Effector memory CD8-positive, alpha-beta T cell (primary cell): ENCODE data around the gene DUSP19.
"Not testable (repeated sequence)": the region's sequence is repeated elsewhere in the genome, so short reads cannot be mapped to it uniquely, and the experiment has no call there.

Experiments
- ATAC-seq: fragments of 150-1000 bp; cut with Tn5 transposase; replicated peaks from 2 replicates; pipeline ENCODE4 v1.10.0; 2021; ENCODE audit warnings: mild to moderate bottlenecking, moderate library complexity
- DNase-seq, 3 experiments: peaks; one replicate each; pipeline ENCODE4 v3.0.0; 2021
- H3K27ac Mint-ChIP-seq, 2 donors: one replicate each; pipeline ENCODE4 v1.8.0; 2022; ENCODE audit warnings: mild to moderate bottlenecking in 2 of 2, mixed read lengths in 2 of 2, moderate library complexity in 2 of 2
- H3K27me3 Mint-ChIP-seq, 2 donors: one replicate each; pipeline ENCODE4 v1.8.0; 2022; ENCODE audit warnings: mixed read lengths in 2 of 2
- H3K36me3 Mint-ChIP-seq: one replicate; pipeline ENCODE4 v1.8.0; 2022; ENCODE audit warnings: mild to moderate bottlenecking, moderate library complexity, mixed read lengths; ENCODE audit not compliant: insufficient read depth
- H3K4me1 Mint-ChIP-seq, 2 donors: one replicate each; pipeline ENCODE4 v1.8.0; 2022; ENCODE audit warnings: low read depth in 2 of 2, mixed read lengths in 2 of 2
- H3K4me3 Mint-ChIP-seq, 2 donors: one replicate each; pipeline ENCODE4 v1.8.0; 2022; ENCODE audit warnings: mild to moderate bottlenecking in 2 of 2, mixed read lengths in 2 of 2, moderate library complexity in 2 of 2
- H3K9me3 Mint-ChIP-seq, 2 donors: one replicate each; pipeline ENCODE4 v1.8.0; 2022; ENCODE audit warnings: mixed read lengths in 2 of 2

DUSP19 gene

GRCh38 chr2:183043580-183043979, 35.0 kb upstream of the DUSP19 start:
- not testable (repeated sequence) for H3K4me3 Mint-ChIP-seq, DNase-seq, ATAC-seq, H3K9me3 Mint-ChIP-seq, H3K27ac Mint-ChIP-seq
- Mint-ChIP-seq H3K36me3 (peaks cover 11% of the 10 kb centered on the region), H3K4me1 (peaks cover 5 to 13% of the 10 kb centered on the region in 2 donors), H3K27me3 (peaks cover 17 to 25% of the 10 kb centered on the region in 2 donors)

- not testable (repeated sequence) for ATAC-seq, H3K4me1 Mint-ChIP-seq, H3K27ac Mint-ChIP-seq, H3K4me3 Mint-ChIP-seq, H3K9me3 Mint-ChIP-seq, DNase-seq, H3K36me3 Mint-ChIP-seq
- peaks cover 11 to 22% of the 10 kb centered on the region in 2 donors for H3K27me3 Mint-ChIP-seq
Observed at GRCh38 chr2:183047486-183048125, 30.9 kb upstream of the DUSP19 start.

DNA sequence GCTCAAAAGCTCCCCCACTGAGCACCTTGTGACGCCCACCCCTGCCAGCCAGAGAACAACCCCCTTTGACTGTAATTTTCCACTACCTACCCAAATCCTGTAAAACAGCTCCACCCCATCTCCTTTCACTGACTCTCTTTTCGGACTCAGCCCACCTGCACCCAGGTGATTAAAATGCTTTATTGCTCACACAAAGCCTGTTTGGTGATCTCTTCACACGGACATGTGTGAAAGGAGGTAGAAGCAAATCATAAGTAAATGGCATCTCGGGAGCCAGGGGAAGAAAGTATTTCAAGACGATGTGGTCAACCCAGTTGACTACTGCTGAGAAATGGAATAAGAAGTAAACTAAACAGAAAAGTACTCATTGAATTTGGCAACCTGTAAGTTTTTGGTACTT, 29.1 kb upstream of the DUSP19 start:
- DNase-seq (no peak), ATAC-seq (no peak)
- peaks cover 19 to 26% of the 10 kb centered on the region in 2 donors for H3K27me3 Mint-ChIP-seq
- H3K9me3 Mint-ChIP-seq: peaks cover 0 to 2% of the 10 kb centered on the region in 2 donors
- no peaks in the 10 kb centered on the region for H3K36me3 Mint-ChIP-seq
- H3K27ac Mint-ChIP-seq: no peak overlapping the region
- H3K4me3 Mint-ChIP-seq: no peak overlapping the region
- H3K4me1 Mint-ChIP-seq: peaks cover 0 to 4% of the 10 kb centered on the region in 2 donors

DNA sequence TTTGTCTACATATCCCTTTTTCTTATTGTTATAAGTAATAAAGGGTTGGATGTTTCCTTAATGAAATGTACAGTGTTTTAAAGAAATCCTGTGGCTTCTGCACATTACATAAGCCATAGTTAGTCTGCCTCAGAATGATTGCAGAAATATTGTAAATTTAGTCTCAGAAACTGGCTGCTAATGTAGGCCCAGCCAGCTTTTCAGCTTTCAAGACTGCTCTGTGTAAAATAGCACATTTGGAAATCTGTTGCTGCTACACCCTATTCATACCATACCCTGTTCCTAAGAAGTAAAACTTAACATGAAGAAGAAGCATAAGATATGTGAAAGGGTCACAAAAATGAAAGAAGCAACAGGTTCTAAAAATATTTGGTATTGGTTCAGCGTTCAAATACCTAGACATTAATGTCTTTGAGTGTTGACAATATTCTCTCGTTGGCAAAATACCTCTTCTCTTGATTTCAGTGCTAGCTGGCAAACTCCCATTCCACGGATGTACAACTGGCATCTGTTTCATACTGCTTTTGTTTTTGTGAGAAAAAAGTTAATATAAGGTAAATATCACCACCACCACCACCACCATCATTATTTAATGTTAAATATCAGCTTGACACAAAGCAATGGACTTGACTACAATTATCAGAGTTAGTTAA, 21.1 kb upstream of the DUSP19 start:
- H3K27ac Mint-ChIP-seq: no peak overlapping the region
- peaks cover 34 to 45% of the 10 kb centered on the region in 2 donors for H3K27me3 Mint-ChIP-seq
- H3K9me3 Mint-ChIP-seq: no peaks in the 10 kb centered on the region
- H3K4me1 Mint-ChIP-seq: no peaks in the 10 kb centered on the region
- no peaks in the 10 kb centered on the region for H3K36me3 Mint-ChIP-seq
- ATAC-seq (no peak), DNase-seq (no peak)
- no peak overlapping the region for H3K4me3 Mint-ChIP-seq

DNA sequence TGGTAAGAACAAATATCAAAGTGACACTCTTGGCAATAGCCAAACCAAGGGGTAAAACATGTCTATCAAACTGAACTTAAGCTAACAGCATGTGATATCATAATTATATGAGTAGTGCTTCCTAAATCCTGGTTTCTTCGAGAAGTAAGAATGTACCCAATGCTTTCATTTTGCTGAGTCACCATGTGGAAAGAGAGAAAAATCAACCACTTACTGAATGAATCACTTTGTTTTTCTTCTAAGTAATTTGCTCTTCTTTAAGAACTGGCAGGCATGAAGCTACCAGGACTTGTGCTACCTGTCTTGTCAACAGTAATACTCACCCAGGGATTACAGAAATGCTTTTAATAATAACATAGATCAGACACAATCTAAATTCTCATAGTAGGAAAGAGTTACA, 19.0 kb upstream of the DUSP19 start:
- H3K4me1 Mint-ChIP-seq: no peaks in the 10 kb centered on the region
- H3K4me3 Mint-ChIP-seq: no peak overlapping the region
- peaks cover 17 to 51% of the 10 kb centered on the region in 2 donors for H3K27me3 Mint-ChIP-seq
- no peaks in the 10 kb centered on the region for H3K36me3 Mint-ChIP-seq
- H3K27ac Mint-ChIP-seq: no peak overlapping the region
- DNase-seq: no peak
- no peaks in the 10 kb centered on the region for H3K9me3 Mint-ChIP-seq
- ATAC-seq: no peak

GRCh38 chr2:183060571-183061231, 17.8 kb upstream of the DUSP19 start:
- H3K36me3 Mint-ChIP-seq: no peaks in the 10 kb centered on the region
- no peak for DNase-seq
- no peaks in the 10 kb centered on the region for H3K4me1 Mint-ChIP-seq
- H3K4me3 Mint-ChIP-seq: no peak overlapping the region
- ATAC-seq: no peak
- peaks cover 17 to 60% of the 10 kb centered on the region in 2 donors for H3K27me3 Mint-ChIP-seq
- H3K27ac Mint-ChIP-seq: no peak overlapping the region
- no peaks in the 10 kb centered on the region for H3K9me3 Mint-ChIP-seq

DNA sequence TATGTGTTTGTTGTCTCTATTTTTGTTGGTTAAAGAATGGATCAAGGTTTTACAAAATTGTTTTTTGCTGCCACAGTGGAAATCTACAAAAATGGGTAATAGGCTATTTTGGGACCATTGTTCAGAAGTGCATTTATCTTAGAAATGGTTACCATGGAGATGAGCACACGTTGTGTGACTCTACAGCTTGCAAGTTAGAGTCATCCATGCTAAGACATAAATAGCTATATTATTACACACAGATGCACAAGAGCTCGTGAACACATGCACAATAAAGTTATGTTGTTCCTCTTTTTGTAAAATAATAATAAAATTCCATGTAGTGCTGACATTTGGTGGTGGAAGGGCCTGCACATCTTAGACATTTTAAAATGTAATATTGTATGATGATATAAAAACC, 15.5 kb upstream of the DUSP19 start:
- no peaks in the 10 kb centered on the region for H3K36me3 Mint-ChIP-seq
- no peak overlapping the region for H3K4me3 Mint-ChIP-seq
- H3K4me1 Mint-ChIP-seq: no peaks in the 10 kb centered on the region
- H3K27me3 Mint-ChIP-seq: peaks cover 17 to 60% of the 10 kb centered on the region in 2 donors
- H3K9me3 Mint-ChIP-seq: no peaks in the 10 kb centered on the region
- DNase-seq (no peak), ATAC-seq (no peak)
- H3K27ac Mint-ChIP-seq: no peak overlapping the region

GRCh38 chr2:183068561-183068960, 10.0 kb upstream of the DUSP19 start:
- Mint-ChIP-seq H3K4me3 (no peak overlapping the region), H3K36me3 (no peaks in the 10 kb centered on the region), H3K27me3 (peaks cover 11 to 55% of the 10 kb centered on the region in 2 donors), H3K27ac (no peak overlapping the region), H3K9me3 (no peaks in the 10 kb centered on the region), H3K4me1 (no peaks in the 10 kb centered on the region)
- DNase-seq (no peak), ATAC-seq (no peak)

DNA sequence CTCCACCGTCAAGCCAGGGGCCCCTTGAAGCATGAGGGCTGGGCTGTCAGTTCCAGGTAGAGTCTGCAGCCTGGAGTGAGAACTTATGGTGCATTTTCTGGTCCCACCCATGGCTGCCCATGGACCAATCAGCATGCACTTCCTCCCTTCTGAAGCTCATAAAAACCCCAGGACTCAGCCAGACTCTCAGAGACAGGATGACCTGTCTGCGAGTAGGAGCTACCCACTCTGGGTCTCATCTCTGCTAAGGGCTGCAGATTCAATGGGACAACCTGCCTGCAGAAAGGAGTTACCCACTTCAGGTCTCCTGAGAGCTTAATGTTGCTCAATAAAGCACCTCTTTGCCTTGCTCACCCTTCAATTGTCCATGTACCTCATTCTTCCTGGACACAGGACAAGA, 9.4 kb upstream of the DUSP19 start:
- DNase-seq: no peak
- H3K27me3 Mint-ChIP-seq: peaks cover 11 to 49% of the 10 kb centered on the region in 2 donors
- H3K36me3 Mint-ChIP-seq: no peaks in the 10 kb centered on the region
- ATAC-seq: no peak
- H3K4me1 Mint-ChIP-seq: no peaks in the 10 kb centered on the region
- no peak overlapping the region for H3K27ac Mint-ChIP-seq
- no peak overlapping the region for H3K4me3 Mint-ChIP-seq
- no peaks in the 10 kb centered on the region for H3K9me3 Mint-ChIP-seq

- no peak for DNase-seq
- H3K27me3 Mint-ChIP-seq: peaks cover 11 to 35% of the 10 kb centered on the region in 2 donors
- no peaks in the 10 kb centered on the region for H3K9me3 Mint-ChIP-seq
- H3K4me3 Mint-ChIP-seq: no peak overlapping the region
- H3K4me1 Mint-ChIP-seq: no peaks in the 10 kb centered on the region
- no peak for ATAC-seq
- no peaks in the 10 kb centered on the region for H3K36me3 Mint-ChIP-seq
- H3K27ac Mint-ChIP-seq: no peak overlapping the region
Observed at GRCh38 chr2:183070942-183071844, 7.4 kb upstream of the DUSP19 start.

DNA sequence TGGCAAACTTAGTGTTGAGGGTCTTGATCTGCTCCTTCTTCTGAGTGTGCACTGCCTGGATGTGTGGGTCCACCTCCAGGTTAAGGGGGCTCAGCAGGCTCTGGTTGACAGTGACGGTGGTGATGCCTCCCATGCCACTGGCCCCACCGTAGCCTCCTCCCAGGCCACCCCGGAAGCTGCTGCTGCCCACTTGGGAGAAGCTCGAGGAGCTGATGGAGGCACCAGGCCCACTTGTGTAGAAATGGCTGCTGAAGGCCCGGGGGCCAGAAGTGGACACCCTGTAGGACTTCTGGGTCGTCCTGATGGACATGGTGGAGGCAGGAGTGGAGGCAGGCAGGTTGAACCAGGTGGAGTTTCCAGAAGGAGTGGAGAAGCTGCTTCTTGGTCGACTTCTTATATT, 6.4 kb upstream of the DUSP19 start:
- Mint-ChIP-seq H3K36me3 (no peaks in the 10 kb centered on the region), H3K27ac (no peak overlapping the region), H3K4me3 (no peak overlapping the region), H3K9me3 (no peaks in the 10 kb centered on the region), H3K4me1 (no peaks in the 10 kb centered on the region), H3K27me3 (peaks cover 11 to 35% of the 10 kb centered on the region in 2 donors)
- ATAC-seq: no peak
- DNase-seq: no peak

- DNase-seq: peak in 1 of 3 experiments; percentile 6
Observed at GRCh38 chr2:183078163-183078463, 434 bp upstream of the DUSP19 start.

GRCh38 chr2:183079139-183079775, 710 bp downstream of the DUSP19 start:
- peaks cover 5 to 13% of the 10 kb centered on the region in 2 donors for H3K4me1 Mint-ChIP-seq
- peak overlapping the region; percentile 91 to 95 for H3K4me3 Mint-ChIP-seq
- ATAC-seq (peak; percentile 28), DNase-seq (no peak)
- no peaks in the 10 kb centered on the region for H3K27me3 Mint-ChIP-seq
- peak overlapping the region; percentile 85 to 89 for H3K27ac Mint-ChIP-seq
- H3K36me3 Mint-ChIP-seq: peaks cover 3% of the 10 kb centered on the region
- no peaks in the 10 kb centered on the region for H3K9me3 Mint-ChIP-seq

More at GRCh38 chr2:183078163-183078463, 434 bp upstream of the DUSP19 start:
- H3K27ac Mint-ChIP-seq: peak overlapping the region; percentile 85 to 89
- H3K36me3 Mint-ChIP-seq: peaks cover 3% of the 10 kb centered on the region
- peaks cover 5 to 13% of the 10 kb centered on the region in 2 donors for H3K4me1 Mint-ChIP-seq
- peak overlapping the region; percentile 91 to 95 for H3K4me3 Mint-ChIP-seq
- peak; percentile 58 for ATAC-seq
- H3K27me3 Mint-ChIP-seq: no peaks in the 10 kb centered on the region
- no peaks in the 10 kb centered on the region for H3K9me3 Mint-ChIP-seq
